KMS-11 (cell line): Measurements from ENCODE around the gene WNT6.

Experiments used
- H2AFZ ChIP-seq: fragments of 200-600 bp; sonication (generic); 2 replicates; pipeline ENCODE4 v1.6.1; 2016; ENCODE audit warnings: antibody characterized with exemption, mixed run types, low read depth
- H3K27ac ChIP-seq: fragments of 200-600 bp; sonication (generic); 2 replicates; pipeline ENCODE4 v1.6.1; 2016; ENCODE audit warnings: mild to moderate bottlenecking, mixed run types
- H3K27me3 ChIP-seq: fragments of 200-600 bp; sonication (generic); 2 replicates; pipeline ENCODE4 v1.6.1; 2017; ENCODE audit warnings: mild to moderate bottlenecking, low read depth, mixed run types, moderate library complexity; ENCODE audit not compliant: insufficient read depth
- H3K36me3 ChIP-seq: fragments of 200-600 bp; sonication (generic); 2 replicates; pipeline ENCODE4 v1.6.1; 2017; ENCODE audit warnings: mild to moderate bottlenecking, mixed run types; ENCODE audit not compliant: insufficient read depth
- H3K4me1 ChIP-seq: fragments of 200-600 bp; sonication (generic); 2 replicates; pipeline ENCODE4 v1.6.1; 2016; ENCODE audit warnings: mild to moderate bottlenecking, low read depth, mixed run types; ENCODE audit not compliant: poor library complexity, severe bottlenecking
- H3K4me2 ChIP-seq: fragments of 200-600 bp; sonication (generic); 2 replicates; pipeline ENCODE4 v1.7.0; 2016; ENCODE audit warnings: mild to moderate bottlenecking, mixed run types
- H3K4me3 ChIP-seq: fragments of 200-600 bp; sonication (generic); IDR thresholded peaks from 2 replicates; pipeline ENCODE4 v1.6.1; 2017; ENCODE audit warnings: low read depth, low read length, mixed read lengths; ENCODE audit not compliant: insufficient read depth
- H3K79me2 ChIP-seq: fragments of 200-600 bp; sonication (generic); 2 replicates; pipeline ENCODE4 v1.6.1; 2016; ENCODE audit warnings: low read depth, mixed run types; ENCODE audit not compliant: insufficient read depth
- H3K9ac ChIP-seq: fragments of 200-600 bp; sonication (generic); 2 replicates; pipeline ENCODE4 v1.6.1; 2016; ENCODE audit warnings: mild to moderate bottlenecking, mixed run types
- H4K20me1 ChIP-seq: fragments of 200-600 bp; sonication (generic); 2 replicates; pipeline ENCODE4 v1.6.1; 2016; ENCODE audit warnings: mild to moderate bottlenecking, mixed run types; ENCODE audit not compliant: insufficient read depth
- CTCF ChIP-seq: fragments of 200-600 bp; sonication (generic); conservative IDR thresholded peaks from 2 replicates; pipeline ENCODE4 v1.6.1; 2017; ENCODE audit warnings: low read depth, mild to moderate bottlenecking, antibody characterized with exemption, low read length, moderate library complexity, mixed read lengths

WNT6 gene

GRCh38 chr2:218920504-218920903, 60.9 kb downstream of the WNT6 start:
- Histone ChIP-seq H3K4me2 (no peak overlapping the region), H3K27ac (no peak overlapping the region), H3K27me3 (no peaks in the 10 kb centered on the region), H3K36me3 (no peaks in the 10 kb centered on the region), H2AFZ (no peak overlapping the region), H3K9ac (no peak overlapping the region), H3K4me1 (no peaks in the 10 kb centered on the region), H3K4me3 (no peak overlapping the region), H4K20me1 (no peaks in the 10 kb centered on the region), H3K79me2 (no peaks in the 10 kb centered on the region)
- TF ChIP-seq CTCF, result no peak
